Putamen (tissue), 1 donor: ENCODE data around the gene DSC2.
"Not testable (repeated sequence)": the region's sequence is repeated elsewhere in the genome, so short reads cannot be mapped to it uniquely, and the experiment has no call there.

Experiments
- DNase-seq: peaks from one replicate; pipeline ENCODE4 v3.0.0-alpha.2; 2016; ENCODE audit warnings: low spot score

DSC2 gene

GRCh38 chr18:31102025-31102684 lies at the start of gene DSC2:
Gene DSC2 (minus strand): TSS chr18:31102421. CDS start chr18:31101971, 450 bp downstream.
- no peak for DNase-seq

GRCh38 chr18:31149351-31149750 lies 47.1 kb upstream of the DSC2 start:
- no peak for DNase-seq

GRCh38 chr18:31148600-31148999 lies 46.4 kb upstream of the DSC2 start:
- DNase-seq, result no peak

- no peak for DNase-seq
Measured at GRCh38 chr18:31146809-31147208, 44.6 kb upstream of the DSC2 start.

- DNase-seq, result no peak
Measured at GRCh38 chr18:31143025-31143424, 40.8 kb upstream of the DSC2 start.

DNA sequence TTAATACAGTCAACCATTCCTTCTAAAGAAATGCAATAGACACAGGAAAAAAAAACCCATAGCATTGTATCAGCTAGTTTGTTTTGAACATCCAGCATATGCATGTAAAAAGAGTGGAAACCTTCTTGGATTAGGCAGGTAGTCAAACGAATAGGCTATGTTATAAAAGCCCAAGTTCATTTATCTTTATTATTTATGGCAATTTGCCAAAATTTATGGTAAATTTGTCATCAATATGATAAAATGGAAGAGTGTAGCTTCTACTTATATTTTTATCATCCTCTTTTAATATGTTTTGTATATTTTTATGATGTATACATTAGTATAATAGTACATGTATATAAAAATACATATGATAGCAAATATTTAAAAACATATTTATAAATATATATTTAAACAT lies 36.5 kb upstream of the DSC2 start:
- DNase-seq, result no peak

- DNase-seq, result no peak
Measured at GRCh38 chr18:31134988-31135529, 32.8 kb upstream of the DSC2 start.

DNA sequence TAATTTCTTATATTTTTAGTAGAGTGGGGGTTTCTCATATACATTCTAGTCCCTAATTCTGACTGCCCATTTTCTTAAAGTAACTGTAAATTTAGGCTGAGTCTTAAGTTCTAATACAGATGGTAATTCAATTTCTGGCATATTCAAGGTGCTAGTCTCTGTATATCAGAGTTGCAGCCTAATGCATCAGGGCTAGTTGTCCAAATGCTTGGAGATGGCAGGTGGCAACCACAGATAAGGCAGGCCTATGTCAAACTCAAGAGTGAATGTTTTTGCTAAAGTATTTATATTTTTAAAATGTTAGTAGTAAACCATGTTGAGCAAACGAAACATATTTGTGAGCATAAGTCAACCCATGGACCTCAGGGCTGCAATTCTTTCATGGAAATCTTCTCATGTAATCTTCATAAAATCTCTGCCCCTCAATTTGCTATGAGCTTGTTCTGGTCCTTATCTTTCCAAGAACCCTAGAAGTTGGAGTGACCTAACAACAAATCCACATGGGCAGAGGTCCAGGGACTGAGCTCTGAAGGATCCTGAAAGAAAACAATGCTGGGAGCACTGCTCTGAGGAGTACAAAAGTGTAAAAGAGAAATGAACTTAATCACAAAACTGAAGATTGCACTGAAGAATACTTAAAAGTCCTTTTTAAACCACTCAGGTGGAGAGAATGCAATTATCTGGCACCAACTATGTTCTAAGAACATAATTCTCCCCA lies 27.3 kb upstream of the DSC2 start:
- no peak for DNase-seq

DNA sequence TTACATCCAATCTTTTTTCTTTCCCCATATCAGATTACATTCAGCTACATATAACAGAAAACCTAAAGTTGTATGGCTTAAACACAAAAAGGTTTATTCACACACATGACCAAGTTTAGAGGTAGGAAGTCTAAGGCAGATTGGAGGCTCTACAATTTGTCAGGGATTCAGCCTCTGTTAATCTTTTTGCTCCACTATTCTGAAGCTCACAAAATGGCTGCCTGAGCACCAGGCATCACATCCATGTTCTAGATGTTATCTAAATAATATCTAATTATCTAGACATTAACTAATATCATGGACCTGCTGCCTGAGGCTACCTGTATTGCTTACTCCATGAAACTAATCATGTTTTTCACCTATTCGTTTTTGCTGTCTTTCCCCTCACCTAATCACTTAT lies 23.7 kb upstream of the DSC2 start:
- DNase-seq, result no peak

GRCh38 chr18:31123125-31123524 lies 20.9 kb upstream of the DSC2 start:
- DNase-seq, result not testable (repeated sequence)

GRCh38 chr18:31120594-31120993 lies 18.4 kb upstream of the DSC2 start:
- DNase-seq, result no peak

- no peak for DNase-seq
Measured at GRCh38 chr18:31116853-31117595, 14.8 kb upstream of the DSC2 start.

DNA sequence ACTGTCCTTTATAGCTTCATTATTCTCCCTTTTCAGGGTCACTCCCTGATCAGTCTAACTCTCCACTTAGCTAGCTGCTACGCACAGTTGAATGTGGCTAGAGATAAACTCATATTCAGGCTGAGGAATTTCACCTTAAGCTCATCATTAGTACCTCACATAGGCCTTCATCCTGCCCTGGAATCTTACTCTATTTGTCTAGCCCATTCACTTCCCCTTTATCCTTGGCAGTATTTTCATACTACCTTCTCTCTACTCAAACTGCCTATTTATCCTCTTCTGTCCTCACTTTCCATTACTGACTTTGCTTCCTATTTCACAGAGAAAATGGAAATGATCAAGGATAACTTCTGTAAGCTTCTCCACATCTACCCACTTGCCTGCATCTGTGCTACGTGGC lies 10.6 kb upstream of the DSC2 start:
- no peak for DNase-seq

GRCh38 chr18:31105733-31106132 lies 3.5 kb upstream of the DSC2 start:
- no peak for DNase-seq

DNA sequence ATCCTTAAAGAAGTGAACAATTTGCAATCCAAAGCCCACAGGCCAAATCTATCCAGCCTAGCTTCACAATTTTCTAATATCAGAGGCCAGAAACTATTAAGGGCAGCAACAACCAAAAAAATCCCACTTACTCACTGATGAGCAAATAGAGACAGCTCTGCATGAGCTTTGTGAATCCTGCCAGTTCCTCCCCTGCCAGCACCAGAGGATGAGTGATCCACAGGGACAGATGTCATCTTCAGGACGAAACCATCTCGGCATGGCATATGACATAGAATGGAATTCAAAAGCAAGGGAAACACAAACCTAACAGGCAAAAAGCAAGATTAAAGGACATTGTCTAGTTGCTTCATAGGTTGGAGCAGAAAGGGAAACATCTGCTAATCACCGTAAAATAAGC lies 2.2 kb upstream of the DSC2 start:
- DNase-seq, result no peak

DNA sequence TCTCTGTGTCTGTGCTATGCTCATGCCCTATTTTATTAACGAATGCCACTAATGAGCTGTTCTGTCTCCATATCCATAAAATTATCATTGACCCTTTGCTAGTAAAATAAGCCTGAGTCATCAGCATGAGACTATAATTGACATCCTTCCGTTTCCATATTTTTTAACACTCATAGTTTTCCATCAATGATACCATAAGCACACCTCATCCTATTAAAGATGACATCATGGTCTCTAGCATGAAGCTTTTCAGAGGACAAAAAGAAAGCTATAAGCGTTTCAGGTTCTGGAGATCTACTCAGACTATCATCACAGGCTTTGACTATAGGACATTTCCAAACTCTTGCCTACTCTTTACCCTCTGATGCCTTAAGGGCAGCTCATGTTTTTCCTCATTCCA lies 1.2 kb upstream of the DSC2 start:
- DNase-seq, result no peak

GRCh38 chr18:31102941-31103340 lies 720 bp upstream of the DSC2 start:
- DNase-seq, result no peak

DNA sequence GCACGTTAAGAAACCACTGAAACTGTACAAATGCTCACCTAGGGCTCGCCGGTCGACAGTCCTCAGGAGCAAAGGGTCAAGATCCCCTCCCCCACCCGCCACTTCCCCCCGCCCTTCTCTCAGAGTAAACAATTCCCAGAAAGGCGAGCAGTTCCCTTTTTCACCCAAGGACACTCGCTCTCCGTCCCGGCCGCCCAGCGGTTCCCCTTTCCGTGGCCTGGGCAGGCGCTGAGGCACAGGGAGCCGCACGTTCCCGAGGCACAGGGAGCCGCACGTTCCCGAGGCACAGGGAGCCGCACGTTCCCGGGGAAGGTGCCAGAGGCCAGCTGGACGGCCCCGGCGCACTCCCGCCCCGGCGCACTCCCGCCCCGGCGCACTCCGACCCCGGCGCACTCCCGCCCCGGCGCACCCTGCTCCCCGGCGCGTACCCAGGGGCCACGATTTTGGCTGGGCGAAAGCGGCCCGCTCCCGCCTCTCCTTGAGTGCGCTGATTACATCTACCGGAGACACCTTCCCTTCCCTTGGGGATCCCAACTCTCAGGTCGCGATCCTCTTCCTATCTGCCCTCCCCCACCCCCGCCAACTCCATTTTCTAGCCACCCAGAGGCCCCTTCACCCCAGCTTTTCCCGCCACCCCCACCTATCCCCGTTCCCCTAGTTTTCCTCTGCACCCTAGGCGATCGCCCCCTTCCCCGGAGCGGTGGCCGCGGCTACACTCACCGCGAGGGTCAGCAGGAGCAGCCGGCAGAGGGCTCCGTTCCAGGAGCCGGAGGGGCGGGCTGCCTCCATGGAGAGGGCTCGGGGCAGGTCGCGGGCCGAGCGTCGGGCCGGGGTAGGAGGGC lies 817 bp downstream of the DSC2 start:
- peak; percentile 15 for DNase-seq

- DNase-seq, result no peak
Measured at GRCh38 chr18:31100436-31101182, 1.6 kb downstream of the DSC2 start.

DNA sequence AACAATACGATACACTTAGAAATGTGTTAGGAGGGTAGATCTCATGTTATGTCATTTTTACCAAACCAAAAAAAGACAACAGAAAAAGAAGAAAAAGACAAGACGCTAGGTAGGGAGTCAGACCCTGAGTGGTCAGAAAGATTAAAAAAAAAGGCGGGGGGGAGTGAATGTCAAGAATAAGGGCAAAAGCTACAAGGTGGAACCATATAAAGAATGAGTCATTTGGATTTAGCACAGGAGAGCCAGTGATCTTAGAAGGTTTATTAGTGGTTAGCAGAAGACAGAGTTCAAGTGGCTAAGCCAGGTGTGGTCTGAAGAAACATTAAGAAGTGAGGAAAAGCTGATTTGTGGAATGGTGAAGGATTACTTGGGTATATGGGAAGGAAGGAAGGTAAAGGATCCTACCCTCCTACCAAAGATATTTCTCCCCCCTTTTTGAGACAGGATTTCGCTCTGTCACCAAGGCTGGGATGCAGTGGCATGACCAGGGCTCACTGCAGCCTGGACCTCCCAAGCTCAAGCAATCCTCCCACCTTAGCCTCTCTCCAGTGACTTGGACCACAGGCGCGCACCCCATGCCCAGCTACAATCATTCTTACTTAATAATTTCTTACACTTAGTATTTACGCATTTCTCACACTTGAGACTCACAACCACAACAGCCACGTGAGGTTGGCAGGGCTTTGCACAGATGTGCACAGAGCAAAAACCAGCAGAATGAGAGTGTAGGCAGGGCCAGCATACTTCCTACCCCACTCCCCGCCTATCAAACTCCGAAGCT lies 2.6 kb downstream of the DSC2 start:
- DNase-seq, result no peak
